HG03442 (cell line): ENCODE data around the gene SLC1A1.

Source experiments
- ATAC-seq: cut with Tn5 transposase; IDR thresholded peaks from one replicate; pipeline ENCODE4 v1.9.1; 2021; ENCODE audit warnings: mild to moderate bottlenecking, moderate library complexity; ENCODE audit not compliant: unreplicated experiment

SLC1A1 gene

GRCh38 chr9:4489919-4490704 lies at the start of gene SLC1A1:
Gene SLC1A1, plus strand, starts transcription at chr9:4490468. Its CDS starts 212 bp downstream, at chr9:4490680.
- ATAC-seq: peak; percentile 67

DNA sequence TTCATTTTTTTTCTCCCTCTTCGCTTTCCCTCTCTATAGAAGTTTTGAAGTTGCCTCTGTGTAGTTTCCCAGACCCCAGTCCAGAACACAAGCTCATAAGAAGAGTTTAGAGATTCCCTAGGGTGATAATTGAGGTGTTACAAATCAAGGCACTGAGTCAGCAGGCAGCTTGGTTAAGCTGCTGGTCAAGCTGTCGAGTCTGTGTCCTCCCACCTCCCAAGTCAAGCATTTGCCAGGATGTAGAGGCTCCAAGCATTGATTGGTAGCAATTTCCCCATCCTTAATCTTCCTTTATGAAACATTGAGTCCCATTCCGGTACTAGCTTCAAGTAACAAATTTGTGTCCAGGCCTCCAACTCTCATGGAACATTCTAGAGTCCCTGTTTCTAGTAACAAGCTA lies 47.5 kb upstream of the SLC1A1 start:
- no peak for ATAC-seq

GRCh38 chr9:4443439-4443838 lies 46.8 kb upstream of the SLC1A1 start:
- ATAC-seq: no peak

DNA sequence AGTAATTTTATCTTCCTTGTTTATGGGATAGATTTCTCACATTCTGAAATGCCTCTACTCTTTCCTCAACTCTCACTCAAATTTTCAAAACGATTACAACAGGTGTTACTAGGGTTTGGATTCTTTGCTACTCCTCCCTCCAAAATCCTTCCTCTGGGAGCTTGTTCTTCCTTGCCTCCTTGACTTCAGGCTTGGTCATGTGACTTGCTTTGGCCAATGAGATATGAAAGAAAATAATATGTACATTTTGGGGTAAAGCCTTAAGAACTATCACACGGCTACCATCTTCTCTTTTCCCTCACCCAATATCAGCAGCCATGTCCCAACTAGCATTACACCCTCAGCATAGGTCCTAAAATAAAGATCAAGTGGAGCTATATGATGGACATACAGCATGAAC lies 28.8 kb upstream of the SLC1A1 start:
- no peak for ATAC-seq

DNA sequence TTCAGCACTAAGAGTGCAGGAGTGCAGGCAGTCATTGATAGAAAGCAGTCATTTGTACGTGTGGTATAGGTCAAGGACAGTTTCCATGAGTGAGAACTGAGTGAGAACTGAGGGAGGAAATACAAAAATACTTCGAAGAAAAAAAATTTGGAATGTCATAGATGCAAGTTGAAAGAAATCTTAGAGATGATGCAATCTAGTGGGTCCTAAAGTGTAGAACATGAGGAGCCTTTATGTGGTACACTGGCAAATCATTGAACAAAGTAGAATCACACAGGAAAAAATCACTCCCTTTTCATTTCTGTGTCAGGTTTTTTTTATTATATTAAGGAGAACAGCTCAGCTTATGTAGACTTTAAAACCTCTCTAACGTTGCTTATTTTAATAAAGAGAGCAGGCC lies 26.4 kb upstream of the SLC1A1 start:
- no peak for ATAC-seq

- peak; percentile 92 for ATAC-seq
Observed at GRCh38 chr9:4464911-4465513, 25.3 kb upstream of the SLC1A1 start.

- ATAC-seq: no peak
Observed at GRCh38 chr9:4465910-4466309, 24.4 kb upstream of the SLC1A1 start.

DNA sequence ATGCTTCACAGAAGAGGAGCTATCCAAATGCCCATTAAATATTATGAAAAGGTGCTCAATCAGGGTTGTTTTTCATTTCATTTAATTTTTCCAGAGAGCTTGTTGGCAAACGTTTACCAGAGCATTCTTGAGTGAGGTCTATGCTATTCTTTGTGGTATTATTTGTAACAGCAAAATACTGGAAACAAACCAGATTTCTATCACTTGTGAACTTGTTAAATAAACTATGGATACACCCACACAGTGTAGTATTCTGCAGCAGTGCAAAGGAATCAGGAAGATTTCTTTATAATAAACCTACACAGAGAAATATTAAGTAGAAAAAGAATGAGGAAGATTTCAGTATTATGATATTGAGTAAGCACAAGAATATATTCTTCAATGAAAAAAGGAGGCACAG lies 15.0 kb upstream of the SLC1A1 start:
- ATAC-seq: no peak

- ATAC-seq: peak; percentile 23
Observed at GRCh38 chr9:4486176-4486575, 4.1 kb upstream of the SLC1A1 start.

DNA sequence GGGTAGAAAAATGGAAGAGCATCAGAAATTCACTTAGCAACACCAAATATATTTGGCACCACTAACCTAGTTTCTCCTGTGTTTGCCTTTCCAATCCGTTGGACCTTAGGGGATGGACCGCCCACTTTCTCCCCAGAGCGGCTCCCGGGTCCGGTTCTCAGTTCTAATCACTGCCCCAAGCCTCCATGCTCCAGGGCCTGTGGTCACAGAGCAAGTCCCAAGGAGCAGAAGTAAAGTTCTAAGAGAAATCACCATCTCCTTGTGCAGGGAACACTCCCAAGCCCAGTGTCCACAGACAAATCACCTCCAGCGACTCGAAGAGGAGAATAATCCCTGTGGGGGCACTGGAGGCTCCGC lies 728 bp upstream of the SLC1A1 start:
- ATAC-seq: no peak

- peak; percentile 18 for ATAC-seq
Observed at GRCh38 chr9:4490705-4491625, 697 bp downstream of the SLC1A1 start.

GRCh38 chr9:4491626-4491975 lies 1.3 kb downstream of the SLC1A1 start:
- no peak for ATAC-seq

GRCh38 chr9:4494332-4494731 lies 4.1 kb downstream of the SLC1A1 start:
- ATAC-seq: no peak

DNA sequence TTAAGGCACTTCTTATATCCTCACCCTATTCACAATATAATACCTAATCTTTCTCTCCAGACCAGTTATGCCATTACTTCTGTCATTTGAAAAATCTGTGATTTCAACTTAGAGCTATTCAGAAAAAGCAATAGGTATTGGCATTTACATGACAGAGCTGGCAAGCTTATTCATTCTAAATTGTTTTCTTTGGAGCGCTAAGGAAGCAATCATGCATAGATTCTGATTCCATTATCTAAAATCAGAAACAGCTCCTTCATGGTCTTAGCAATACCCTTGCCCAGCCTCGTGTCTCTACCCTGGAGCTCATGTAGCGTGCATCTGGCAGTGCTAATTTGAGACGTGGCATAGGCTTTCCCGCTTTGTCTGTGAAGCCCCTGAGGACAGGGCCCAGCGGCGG lies 4.5 kb downstream of the SLC1A1 start:
- no peak for ATAC-seq

- ATAC-seq: no peak
Observed at GRCh38 chr9:4495537-4495936, 5.3 kb downstream of the SLC1A1 start.

DNA sequence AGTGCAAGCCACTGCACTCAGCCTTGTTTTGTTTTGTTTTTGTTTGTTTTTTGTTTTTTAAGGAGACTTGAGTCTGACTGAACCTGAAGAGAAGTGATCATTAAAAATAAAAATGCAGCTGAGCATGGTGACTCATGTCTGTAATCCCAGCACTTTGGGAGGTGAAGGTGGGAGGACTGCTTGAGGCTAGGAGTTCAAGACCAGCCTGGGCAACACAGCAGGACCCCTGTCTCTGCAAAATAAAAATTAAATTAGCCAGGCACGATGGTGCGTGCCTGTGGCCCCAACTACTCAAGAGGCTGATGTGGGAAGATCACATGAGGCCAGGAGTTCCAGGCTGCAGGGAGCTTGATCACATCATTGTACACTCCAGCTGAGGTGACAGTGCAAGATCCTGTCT lies 6.2 kb downstream of the SLC1A1 start:
- no peak for ATAC-seq

DNA sequence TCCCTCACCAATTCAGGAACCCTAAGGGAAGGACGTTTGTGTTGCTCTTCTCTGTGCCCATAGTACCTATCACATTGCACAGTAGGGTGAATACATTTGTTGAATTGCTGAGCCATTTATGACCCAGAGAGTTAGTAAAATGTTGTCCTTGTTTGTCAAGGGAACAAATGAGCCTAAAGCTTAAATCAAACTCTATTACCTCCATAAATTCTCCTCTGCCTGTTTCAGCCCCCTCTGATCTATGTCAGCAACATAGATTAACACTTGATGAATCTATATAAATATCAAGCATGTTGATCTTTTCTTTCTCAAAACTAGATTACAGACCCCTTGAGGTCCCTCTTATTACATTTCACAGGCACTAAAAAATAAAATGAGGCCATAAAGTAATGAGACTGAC lies 7.1 kb downstream of the SLC1A1 start:
- no peak for ATAC-seq

DNA sequence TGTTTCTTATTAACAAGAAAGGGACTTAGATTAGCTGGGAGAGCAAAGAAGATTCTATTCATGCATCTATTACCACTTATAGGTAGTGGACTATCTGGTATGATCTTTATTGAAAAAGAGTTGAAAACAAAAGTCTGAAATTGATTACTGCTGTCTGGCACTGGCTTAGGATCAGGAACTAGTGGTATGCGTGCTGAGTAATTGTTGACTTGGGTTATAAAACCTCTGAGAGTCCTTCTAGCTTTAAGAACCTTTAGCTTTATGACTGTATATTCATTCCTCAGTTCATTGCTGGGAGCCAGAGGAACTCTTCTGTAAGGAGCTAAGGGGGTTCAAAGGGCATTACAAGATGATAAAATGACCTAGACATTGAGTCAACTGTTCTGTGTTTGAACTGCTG lies 7.6 kb downstream of the SLC1A1 start:
- ATAC-seq: peak; percentile 43

GRCh38 chr9:4499917-4500316 lies 9.6 kb downstream of the SLC1A1 start:
- ATAC-seq: no peak

DNA sequence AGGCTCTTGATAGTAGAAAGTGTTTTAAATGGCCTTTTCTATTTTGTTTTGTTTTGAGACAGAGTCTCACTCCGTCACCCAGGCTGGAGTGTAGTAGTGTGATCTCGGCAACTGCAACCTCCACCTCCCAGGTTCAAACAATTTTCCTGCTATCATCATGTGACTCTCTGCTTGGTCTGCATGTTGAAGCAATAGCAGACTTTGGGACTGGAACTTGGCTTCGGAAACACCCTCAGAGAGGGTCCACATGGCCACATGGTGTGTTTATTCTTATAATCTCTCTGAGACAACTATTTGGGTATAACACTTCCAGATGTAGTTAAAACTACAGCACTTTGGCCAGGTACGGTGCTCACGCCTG lies 10.9 kb downstream of the SLC1A1 start:
- ATAC-seq: no peak

- no peak for ATAC-seq
Observed at GRCh38 chr9:4502444-4502843, 12.2 kb downstream of the SLC1A1 start.

DNA sequence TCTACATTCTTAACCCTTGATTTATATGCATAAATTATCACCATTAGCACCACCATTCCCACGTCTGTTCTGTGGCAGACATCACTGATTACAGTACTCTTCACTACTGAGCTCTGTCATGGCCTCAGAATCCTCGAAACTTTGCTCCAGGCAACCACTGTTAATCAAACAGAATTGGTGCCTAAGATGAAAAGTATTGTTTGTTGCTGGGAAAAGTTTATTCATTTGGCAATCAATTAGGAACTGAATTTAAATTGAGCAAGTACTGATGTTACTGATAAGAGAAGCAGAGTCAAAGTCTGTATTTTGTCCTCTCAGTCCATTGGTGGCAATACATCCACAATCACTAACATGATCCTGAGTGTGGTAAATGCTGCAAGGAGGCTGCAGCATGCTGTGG lies 12.8 kb downstream of the SLC1A1 start:
- no peak for ATAC-seq
